HPDE6-E6E7 (cell line): Measurements from ENCODE around the gene CTNNA3.
"Not testable (repeated sequence)": the region's sequence is repeated elsewhere in the genome, so short reads cannot be mapped to it uniquely, and the experiment has no call there.

Experiments used
- DNase-seq: peaks from one replicate; pipeline ENCODE4 v3.0.0; 2011; ENCODE audit warnings: missing footprints; ENCODE audit errors: extremely low spot score

Gene CTNNA3

DNA sequence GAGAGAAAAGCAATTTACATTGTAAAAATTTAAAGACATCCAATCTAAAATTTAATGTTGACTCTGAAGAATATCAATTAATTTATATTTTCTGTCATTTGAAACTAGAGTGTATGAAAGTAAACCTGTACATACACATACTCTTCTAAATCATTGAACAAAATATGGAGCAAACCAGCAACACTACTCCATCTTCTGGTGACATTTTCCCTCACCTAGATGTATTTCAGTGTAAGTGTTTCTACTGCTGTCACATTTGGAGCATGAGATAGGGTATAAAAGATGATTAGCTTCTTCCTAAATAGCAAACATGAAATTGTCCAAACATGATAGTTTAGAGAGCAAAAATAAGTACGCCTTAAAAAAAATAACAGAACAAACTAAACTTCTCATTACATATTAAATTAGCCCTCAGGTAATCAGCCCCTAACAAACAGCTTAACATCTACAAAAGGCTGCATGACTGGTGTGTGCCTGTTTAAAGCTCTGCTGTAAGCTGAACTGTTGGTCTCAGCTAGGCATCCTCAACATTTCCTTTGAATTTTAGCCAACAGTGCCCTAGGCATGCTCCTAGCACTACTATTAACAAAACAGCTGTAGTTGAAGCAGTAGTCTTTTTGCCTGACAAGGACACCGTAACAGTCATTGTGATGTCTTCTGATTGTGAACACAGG is 189.8 kb downstream of the CTNNA3 start:
- no peak for DNase-seq

DNA sequence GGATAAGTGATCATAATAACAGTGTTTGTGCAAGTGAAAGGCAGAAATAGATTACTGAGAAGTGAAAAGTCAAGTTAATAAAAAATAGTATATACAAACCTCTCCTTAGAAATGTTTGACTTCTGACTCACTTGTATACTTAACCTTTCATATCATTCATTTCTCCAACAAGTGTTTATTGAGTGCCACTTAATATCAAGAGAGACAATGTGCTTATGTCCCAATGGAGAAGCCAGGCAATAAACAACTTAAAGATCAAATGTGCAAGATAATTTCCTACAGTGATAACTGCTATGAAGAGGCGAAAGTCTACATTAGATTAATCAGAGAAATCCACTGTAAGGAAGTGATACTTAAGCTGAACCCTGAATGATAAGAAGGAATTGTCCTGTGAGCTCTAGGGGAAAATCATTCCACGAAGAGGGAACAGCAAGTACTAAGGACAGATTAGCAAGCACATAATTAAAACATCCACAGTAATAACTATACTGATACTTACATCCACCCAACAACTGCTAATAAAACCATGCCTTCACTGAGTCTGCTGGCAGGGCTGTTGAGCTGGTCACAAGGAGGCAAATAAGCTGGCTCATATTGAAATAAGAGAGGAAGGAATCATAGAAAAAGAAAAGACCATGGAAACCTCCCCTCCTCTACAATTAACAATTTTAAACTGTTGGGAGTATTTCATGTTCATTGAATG is 203.5 kb downstream of the CTNNA3 start:
- DNase-seq = no peak

DNA sequence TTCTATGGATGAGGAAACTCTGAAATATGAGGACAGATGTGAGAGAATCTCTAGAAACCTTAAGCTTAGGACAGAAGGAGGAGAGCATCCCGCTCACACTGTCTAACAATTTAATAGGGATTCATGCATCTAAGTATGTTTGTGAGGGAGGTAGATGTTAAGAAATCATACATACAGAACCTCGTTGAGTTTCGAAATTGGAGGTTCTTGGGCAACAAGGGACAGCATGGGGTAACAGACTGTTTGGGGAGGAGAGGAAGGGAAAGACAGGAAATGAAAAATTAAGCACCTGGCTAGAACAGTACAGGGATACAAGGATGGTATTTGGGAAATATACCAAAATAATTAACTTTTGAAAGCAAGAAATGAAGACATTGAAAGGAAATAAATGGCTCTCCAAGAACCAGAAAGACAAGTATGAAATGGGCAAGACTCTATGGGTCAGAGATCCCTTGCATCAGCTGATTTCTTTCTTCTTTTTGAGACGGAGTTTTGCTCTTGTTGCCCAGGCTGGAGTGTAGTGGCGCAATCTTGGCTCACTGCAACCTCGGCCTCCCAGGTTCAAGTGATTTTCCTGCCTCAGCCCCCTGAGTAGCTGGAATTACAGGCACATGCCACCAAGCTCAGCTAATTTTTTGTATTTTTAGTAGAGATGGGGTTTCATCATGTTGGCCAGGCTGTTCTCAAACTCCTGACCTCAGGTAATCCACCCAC is 207.9 kb downstream of the CTNNA3 start:
- DNase-seq = no peak

DNA sequence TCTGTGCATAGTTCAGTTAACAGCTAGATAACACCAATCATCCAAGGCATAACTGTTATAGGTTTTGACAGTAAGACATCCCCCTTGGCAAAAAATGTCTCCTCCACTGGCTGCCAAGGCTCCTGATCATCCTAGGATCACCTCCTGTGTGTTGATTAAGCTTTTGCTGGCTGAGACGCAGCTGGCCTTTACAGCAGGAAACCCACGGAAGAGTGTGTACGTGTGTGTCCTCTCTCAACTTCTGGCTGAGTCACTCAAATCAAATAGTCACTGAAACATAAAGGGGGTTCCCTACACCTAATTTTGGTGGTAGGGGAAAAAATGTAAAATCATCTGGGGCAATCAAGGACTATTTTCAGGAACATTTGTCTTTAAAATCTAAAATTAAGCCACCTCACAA is 208.8 kb downstream of the CTNNA3 start:
- DNase-seq = no peak

DNA sequence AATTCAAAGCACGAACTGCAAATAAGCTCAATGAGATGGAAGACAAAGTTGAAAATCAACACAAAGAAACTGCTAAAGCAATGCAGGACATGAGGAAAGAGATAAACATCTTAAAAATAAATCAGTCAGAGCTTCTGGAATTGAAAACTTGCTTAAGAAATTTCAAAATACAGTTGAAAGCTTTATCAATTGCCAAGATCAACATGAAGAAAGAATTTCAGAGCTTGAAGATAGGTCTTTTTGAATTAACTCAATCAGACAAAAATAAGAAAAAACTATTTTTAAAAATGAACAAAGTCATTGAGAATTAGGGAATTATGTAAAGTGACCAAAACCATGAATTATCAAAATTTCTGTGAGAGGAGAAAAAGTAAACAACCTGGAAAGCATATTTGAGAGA is 218.1 kb downstream of the CTNNA3 start:
- no peak for DNase-seq

DNA sequence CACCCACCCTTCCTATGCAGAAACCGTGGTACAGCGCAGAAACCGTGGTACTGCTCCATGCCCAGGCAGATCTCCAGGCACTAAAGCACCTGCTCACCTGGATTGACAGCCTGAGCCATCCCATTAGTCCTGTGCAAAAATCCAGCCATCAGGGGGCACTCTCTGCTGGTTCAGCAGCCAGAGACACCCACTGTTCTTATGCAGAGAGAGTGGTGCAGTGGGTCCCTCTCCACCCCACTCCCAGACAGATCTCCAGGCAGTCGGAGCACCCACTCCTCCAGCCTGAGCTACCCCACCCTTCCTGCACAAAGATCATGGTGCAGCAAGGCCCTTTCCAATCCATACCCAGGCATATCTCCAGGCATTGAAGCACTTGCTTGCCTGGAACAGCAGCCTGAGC is 219.8 kb downstream of the CTNNA3 start:
- no peak for DNase-seq

DNA sequence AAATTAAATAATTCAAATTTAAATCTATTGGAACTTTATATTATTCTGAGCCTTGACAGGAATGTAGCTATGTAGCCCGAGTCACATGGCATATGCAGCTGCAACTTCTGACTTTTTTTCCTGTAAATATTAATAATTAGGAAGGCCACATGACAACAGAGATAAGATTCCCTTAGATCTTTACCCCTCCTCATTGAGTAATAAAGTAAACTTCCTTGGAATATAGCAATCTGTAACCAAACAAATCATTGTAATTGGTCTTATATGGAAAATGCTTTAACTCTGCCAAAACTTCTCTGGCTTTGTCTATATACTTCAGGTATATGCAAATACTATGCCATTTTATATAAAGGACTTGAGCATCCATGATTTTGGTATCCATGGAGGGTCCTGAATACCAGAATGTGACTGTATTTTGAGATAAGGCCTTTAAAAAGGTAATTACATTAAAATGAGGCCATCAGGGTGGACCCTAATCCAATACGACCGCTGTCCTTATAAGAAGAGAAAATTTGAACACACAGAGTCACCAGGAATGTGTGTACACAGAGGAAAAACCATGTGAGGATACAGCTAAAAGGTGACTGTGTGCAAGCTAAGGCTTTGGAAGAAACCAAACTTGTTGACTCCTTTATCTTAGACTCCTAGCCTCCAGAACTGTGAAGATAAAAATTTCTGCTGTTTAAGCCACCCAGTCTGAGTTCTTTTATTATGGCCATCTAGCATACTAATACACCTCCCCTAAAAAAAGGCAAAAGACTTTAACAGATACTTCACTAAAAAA is 222.0 kb downstream of the CTNNA3 start:
- DNase-seq = no peak

DNA sequence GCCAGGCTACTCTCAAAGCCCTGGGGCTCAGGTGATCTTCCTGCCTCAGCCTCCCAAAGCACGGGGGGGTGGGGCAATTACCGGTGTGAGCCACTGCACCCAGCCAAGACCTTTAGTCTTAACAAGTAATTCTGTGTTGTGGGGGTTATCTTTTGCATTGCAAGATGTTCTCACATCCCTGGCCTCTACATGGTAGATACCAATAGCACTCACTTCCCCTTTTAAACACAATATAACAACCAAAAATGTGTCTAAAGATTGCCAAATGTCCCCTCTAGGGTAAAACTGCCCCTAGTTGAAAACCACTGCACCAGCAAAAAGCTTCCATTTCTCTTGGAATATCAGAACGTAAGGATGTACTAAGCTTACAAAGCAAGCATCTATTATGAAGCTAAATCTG is 225.0 kb downstream of the CTNNA3 start:
- no peak for DNase-seq

DNA sequence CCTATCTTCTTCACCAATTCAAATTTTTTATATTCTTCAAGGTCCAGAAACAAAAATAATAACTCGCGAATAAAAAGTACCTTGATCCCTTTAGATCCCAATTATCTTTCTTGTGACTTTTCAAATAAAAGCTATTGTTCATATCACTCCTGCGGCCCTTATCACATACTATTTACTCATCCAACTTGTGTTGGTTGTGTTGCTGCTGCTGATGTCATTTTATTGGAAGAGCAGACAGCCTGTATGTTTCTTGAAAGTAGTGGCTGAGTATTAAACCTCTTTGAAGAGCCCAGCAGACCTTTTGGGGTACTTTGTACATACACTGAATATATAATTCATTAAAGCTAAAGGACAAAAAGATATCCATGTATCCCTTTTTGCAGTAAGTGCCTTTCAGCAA is 231.7 kb downstream of the CTNNA3 start:
- no peak for DNase-seq

DNA sequence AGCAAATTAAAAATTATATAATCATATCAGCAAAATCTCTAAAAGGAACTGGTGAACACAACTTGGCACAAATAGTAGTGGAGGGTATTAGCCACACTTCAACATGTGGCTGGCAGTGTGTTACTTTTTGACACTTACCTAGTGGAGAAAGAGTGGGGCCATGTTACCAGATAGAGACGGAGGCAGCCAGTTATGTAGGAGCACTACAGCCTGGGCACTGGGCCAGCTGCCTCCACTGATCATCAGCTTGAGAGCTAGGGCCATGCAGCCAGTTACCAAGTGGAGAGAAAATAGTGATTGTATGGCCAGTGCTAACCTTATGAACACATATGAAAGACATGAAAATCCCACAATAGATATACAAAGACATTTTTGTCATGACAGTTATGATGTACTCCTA is 243.1 kb downstream of the CTNNA3 start:
- no peak for DNase-seq

DNA sequence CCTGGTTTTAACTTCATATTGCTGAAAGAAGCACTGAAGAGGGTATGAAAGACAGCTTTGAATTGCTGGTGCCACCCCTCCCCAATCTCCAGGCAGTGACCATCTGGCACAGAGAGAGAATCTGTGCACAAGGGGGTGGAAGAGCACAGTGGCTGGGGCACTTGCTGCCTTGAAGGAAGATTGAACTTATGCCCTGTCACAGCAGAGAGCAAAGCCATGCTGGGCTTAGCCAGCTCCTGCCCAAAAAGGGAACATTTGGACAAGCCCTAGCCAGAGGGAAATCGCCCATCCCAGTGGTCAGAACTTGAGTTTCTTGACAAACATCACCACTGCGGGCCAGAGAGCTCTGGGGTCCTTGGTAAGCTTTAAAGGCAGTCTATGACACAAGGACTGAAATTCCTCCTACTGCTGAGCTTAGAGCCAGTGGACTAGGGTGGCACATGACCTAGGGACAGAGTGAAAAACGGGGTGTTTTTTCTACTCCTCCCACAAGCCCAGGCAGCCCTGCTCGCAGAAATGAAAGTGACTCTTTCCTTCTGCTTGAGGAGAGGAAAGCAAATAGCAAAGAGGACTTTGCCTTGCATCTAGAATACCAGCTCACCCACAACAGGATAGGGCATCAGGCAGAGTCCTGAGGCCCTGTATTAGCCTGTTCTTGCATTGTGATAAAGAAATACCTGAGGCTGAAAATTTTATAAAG is 257.2 kb downstream of the CTNNA3 start:
- DNase-seq = no peak

DNA sequence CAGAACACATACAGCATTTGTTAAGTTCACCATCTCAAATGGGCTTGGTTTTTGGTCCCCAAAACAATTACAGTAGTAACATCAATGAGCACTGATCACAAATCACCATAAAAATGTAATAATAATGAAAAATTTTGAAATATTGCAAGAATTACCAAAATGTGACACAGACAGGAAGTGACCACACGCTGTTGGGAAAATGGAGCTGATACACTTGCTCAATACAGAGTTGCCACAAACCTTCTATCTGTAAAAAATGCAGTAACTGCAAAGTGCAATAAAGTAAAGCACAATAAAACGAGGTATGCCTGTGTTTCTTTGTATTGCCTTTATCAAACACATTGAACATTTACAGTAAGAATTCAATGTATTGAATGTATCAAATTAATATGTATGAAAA is 262.7 kb downstream of the CTNNA3 start:
- no peak for DNase-seq

DNA sequence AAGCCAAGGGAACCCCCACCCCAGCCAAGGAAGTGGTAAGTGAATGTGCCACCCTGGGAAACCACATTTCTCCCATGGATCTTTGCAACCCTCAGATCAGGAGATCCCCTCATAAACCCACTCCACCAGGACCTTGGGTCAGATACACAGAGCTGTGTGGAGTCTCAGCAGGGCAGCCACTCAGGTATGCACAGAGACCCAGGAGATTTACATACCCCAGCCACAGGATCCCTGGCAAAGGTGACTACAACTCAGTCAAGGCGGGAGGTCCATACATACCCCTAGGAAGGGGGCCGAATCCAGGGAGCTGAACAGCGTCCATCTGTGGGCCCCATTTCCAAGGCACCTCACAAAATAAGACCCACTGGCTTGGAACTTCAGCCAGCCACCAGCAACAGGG is 293.4 kb downstream of the CTNNA3 start:
- DNase-seq = no peak

DNA sequence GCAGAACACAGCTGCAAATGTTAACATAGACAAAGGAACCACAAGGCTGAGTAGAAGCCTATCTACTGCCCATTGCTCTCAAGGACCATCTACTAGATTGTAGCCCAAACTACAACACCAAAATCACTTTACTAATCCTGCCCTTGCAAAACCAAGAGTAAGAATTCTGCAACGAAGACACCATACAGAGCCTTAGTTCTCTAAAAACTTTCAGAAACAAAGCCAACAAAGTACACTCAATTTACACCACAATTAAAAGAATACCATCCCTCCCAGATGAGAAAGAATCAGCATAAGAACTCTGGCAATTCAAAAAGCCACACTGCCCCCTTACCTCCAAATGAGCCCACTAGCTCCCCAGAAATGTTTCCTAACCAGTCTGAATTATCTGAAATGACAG is 294.3 kb downstream of the CTNNA3 start:
- DNase-seq = no peak

DNA sequence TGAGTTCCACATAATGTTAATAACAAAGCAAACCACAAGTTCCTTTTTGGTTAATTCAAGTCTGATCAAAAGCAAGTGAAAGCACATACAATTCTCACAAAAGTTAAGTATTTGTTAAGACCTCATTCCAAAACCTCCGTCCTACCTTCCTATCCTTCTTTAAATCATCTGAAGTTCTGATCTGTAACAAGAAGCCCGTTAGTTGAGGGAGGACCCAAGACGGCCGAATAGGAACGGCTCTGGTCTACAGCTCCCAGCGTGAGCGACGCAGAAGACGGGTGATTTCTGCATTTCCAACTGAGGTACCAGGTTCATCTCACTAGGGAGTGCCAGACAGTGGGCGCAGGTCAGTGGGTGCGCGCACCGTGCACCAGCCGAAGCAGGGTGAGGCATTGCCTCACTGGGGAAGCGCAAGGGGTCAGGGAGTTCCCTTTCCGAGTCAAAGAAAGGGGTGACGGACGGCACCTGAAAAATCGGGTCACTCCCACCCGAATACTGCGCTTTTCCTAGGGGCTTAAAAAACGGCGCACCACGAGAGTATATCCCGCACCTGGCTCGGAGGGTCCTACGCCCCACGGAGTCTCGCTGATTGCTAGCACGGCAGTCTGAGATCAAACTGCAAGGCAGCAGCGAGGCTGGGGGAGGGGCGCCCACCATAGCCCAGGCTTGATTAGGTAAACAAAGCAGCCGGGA is 309.0 kb downstream of the CTNNA3 start:
- DNase-seq = not testable (repeated sequence)

DNA sequence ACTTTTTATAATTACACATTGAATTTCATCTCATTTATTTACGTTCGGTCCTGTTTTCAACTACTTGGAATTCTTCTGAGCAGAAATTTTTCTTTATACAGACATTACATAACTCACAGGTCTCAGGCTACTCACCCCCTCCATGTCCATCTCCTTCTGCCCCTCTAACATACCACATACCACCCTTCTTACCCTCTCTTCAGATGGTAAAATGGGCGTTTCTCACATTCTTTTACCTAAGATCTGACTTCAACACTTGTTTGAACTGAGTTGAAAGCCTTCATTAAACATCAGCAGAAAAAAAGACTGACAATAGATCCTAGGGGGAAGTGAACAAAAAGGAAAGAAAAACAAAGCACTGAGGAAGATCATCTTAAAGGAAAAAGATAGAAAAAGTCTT is 309.7 kb downstream of the CTNNA3 start:
- DNase-seq = no peak

DNA sequence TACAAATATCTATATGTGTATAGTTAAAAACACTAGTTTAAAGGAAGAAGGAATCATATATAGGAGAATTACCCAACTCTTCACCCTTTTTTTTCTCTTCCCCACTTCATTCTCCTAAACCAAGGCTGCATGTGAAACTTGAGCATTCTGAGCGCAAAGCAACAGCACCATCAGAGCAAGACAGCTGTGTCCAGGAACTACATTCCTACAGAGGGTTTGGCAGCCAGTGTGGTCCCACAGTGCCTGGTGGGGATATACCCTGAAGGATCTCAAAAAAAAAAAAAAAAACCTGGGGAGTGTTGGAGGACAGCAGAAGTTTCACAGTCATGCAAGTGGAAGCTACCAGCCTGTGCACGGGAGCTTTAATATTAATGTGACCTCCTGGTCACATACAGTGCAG is 310.4 kb downstream of the CTNNA3 start:
- DNase-seq = no peak

DNA sequence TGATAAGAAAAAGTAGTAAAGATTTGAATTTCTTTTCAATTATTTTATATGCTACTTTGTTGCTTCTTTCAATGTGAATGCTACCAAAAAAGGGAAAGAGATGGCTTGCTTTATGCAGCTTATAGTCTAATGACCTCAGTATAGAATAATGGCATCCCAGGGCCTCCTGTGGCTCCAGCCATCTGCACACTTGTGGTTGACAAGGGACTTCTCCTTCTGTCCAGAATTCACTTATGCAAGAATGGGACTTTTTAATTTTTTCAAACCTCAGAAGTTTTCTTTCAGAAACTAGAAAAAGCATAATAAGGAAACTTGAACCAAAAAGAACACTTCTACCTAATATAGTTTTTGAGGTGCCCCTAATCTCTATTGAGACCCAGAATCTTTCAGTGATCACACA is 310.9 kb downstream of the CTNNA3 start:
- no peak for DNase-seq

DNA sequence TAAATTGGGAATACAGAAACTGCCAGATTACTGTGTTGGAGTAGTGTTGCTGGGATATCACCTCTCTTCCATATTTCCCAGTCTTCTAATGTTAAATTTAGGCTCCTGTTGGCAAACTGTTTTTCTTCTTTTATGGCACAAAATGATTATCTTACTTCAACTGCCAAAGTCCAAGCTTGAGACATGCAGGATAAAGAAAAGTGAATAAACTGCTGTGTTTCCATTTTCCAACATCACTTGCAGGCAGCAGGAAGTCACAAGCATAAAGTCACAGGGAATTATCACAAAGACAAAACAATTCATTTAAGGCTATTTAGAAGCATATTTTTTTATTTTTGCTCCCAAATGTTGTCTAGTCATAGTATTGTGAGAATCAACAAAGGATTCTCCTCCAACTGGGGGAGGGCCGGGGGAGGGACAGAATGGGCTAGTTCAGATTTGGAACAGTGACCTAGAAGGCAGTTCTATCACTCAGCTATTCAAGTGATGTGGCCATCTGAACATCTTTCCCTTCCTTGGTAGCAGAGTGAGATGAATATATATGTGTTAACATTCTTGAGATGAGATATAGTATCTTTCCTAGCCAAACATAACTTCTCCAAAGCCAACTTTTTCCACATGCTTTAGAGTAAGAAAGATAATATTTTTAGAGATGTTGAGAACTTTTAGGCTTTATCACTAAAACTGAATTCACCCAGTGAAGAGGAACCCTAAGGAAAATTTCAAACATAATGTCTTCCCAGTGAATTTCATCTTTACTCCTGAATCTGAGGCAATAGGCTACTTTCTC is 364.7 kb downstream of the CTNNA3 start:
- DNase-seq = no peak
